MG63 (cell line): ENCODE data around the gene HSH2D. TPM values are rescaled to one million over a fixed set of nuclear protein-coding genes. Genes with fewer than 3 reads are reported as not detected.
A peak's percentile ranks its signal among the peaks of the same experiment; 100 is the strongest.
"Not testable (repeated sequence)": the region's sequence is repeated elsewhere in the genome, so short reads cannot be mapped to it uniquely, and the experiment has no call there.

ENCODE experiments used
- DNase-seq: peaks from one replicate; pipeline ENCODE4 v3.0.0-alpha.2; 2020
- H3K27me3 ChIP-seq: fragments of 250-450 bp; sonication (Bioruptor Pico); 2 replicates; pipeline ENCODE4 v1.5.1; 2020; ENCODE audit warnings: mild to moderate bottlenecking, moderate library complexity
- H3K36me3 ChIP-seq: fragments of 250-450 bp; sonication (Bioruptor Pico); 2 replicates; pipeline ENCODE4 v1.5.1; 2020; ENCODE audit warnings: mild to moderate bottlenecking, moderate library complexity
- H3K4me3 ChIP-seq: fragments of 250-450 bp; sonication (Bioruptor Pico); 2 replicates; pipeline ENCODE4 v1.5.1; 2020; ENCODE audit warnings: mild to moderate bottlenecking, moderate library complexity
- H3K9me3 ChIP-seq: fragments of 250-450 bp; sonication (Bioruptor Pico); 2 replicates; pipeline ENCODE4 v1.5.1; 2020; ENCODE audit warnings: mild to moderate bottlenecking, moderate library complexity
- total RNA-seq: library from RNA; depleted of rRNA; stranded (reverse); fragments of >200 nt; shearing (Covaris generic); gene quantifications from 2 replicates; pipeline ENCODE4 v1.2.3, GENCODE V29; 2014; ENCODE audit warnings: low replicate concordance

Gene HSH2D
- total RNA-seq, 1 experiment from 2014 or later = not detected

- Histone ChIP-seq H3K27me3 (no peaks in the 10 kb centered on the region), H3K36me3 (peaks cover 68% of the 10 kb centered on the region), H3K4me3 (no peak overlapping the region), H3K9me3 (no peaks in the 10 kb centered on the region)
- no peak for DNase-seq
These were observed 28.0 kb upstream of the HSH2D start for GRCh38 chr19:16115301-16116039.

GRCh38 chr19:16116067-16116466, 27.4 kb upstream of the HSH2D start:
- no peak for DNase-seq
- H3K36me3 ChIP-seq = peaks cover 74% of the 10 kb centered on the region

GRCh38 chr19:16117594-16118033, 25.9 kb upstream of the HSH2D start:
- Histone ChIP-seq H3K4me3 (no peak overlapping the region), H3K36me3 (peaks cover 86% of the 10 kb centered on the region), H3K27me3 (no peaks in the 10 kb centered on the region), H3K9me3 (no peaks in the 10 kb centered on the region)
- no peak for DNase-seq

More at GRCh38 chr19:16116067-16116466, 27.4 kb upstream of the HSH2D start:
- Histone ChIP-seq H3K4me3 (no peak overlapping the region), H3K27me3 (no peaks in the 10 kb centered on the region), H3K9me3 (no peaks in the 10 kb centered on the region)

GRCh38 chr19:16118489-16119033, 24.9 kb upstream of the HSH2D start:
- Histone ChIP-seq H3K27me3 (no peaks in the 10 kb centered on the region), H3K4me3 (no peak overlapping the region), H3K36me3 (peaks cover 86% of the 10 kb centered on the region), H3K9me3 (no peaks in the 10 kb centered on the region)
- DNase-seq = no peak

- peaks cover 88% of the 10 kb centered on the region for H3K36me3 ChIP-seq
- not testable (repeated sequence) for DNase-seq, H3K4me3 ChIP-seq, H3K9me3 ChIP-seq, H3K27me3 ChIP-seq
These were observed 24.2 kb upstream of the HSH2D start for GRCh38 chr19:16119075-16119857.

GRCh38 chr19:16121141-16121540, 22.3 kb upstream of the HSH2D start:
- no peak overlapping the region for H3K4me3 ChIP-seq
- no peaks in the 10 kb centered on the region for H3K9me3 ChIP-seq
- peaks cover 92% of the 10 kb centered on the region for H3K36me3 ChIP-seq
- DNase-seq = no peak
- no peaks in the 10 kb centered on the region for H3K27me3 ChIP-seq

- no peak overlapping the region for H3K4me3 ChIP-seq
- DNase-seq = no peak
- no peaks in the 10 kb centered on the region for H3K27me3 ChIP-seq
- no peaks in the 10 kb centered on the region for H3K9me3 ChIP-seq
- H3K36me3 ChIP-seq = peaks cover 97% of the 10 kb centered on the region
These were observed 21.5 kb upstream of the HSH2D start for GRCh38 chr19:16121967-16122366.

- H3K4me3 ChIP-seq = no peak overlapping the region
- no peaks in the 10 kb centered on the region for H3K9me3 ChIP-seq
- H3K36me3 ChIP-seq = peaks cover 100% of the 10 kb centered on the region
- no peak for DNase-seq
- H3K27me3 ChIP-seq = no peaks in the 10 kb centered on the region; the same call in 1 of the 2 replicates
These were observed 18.5 kb upstream of the HSH2D start for GRCh38 chr19:16124953-16125352.

GRCh38 chr19:16125737-16126495, 17.6 kb upstream of the HSH2D start:
- peak; percentile 47 for DNase-seq
- no peak overlapping the region for H3K4me3 ChIP-seq
- no peaks in the 10 kb centered on the region for H3K9me3 ChIP-seq
- no peaks in the 10 kb centered on the region; the same call in 1 of the 2 replicates for H3K27me3 ChIP-seq
- peaks cover 100% of the 10 kb centered on the region for H3K36me3 ChIP-seq

- Histone ChIP-seq H3K9me3 (no peaks in the 10 kb centered on the region), H3K27me3 (no peaks in the 10 kb centered on the region; the same call in 1 of the 2 replicates), H3K36me3 (peaks cover 100% of the 10 kb centered on the region), H3K4me3 (no peak overlapping the region)
- no peak for DNase-seq
These were observed 16.4 kb upstream of the HSH2D start for GRCh38 chr19:16127080-16127479.

GRCh38 chr19:16127776-16128371, 15.6 kb upstream of the HSH2D start:
- no peaks in the 10 kb centered on the region; the same call in 1 of the 2 replicates for H3K27me3 ChIP-seq
- DNase-seq = no peak
- H3K9me3 ChIP-seq = no peaks in the 10 kb centered on the region
- peaks cover 100% of the 10 kb centered on the region for H3K36me3 ChIP-seq
- no peak overlapping the region for H3K4me3 ChIP-seq

- Histone ChIP-seq H3K27me3 (no peaks in the 10 kb centered on the region; the same call in 1 of the 2 replicates), H3K4me3 (no peak overlapping the region), H3K36me3 (peaks cover 80% of the 10 kb centered on the region), H3K9me3 (no peaks in the 10 kb centered on the region)
- DNase-seq = no peak
These were observed 11.8 kb upstream of the HSH2D start for GRCh38 chr19:16131648-16132047.

- Histone ChIP-seq H3K9me3 (no peaks in the 10 kb centered on the region), H3K27me3 (no peaks in the 10 kb centered on the region), H3K36me3 (peaks cover 58% of the 10 kb centered on the region), H3K4me3 (no peak overlapping the region)
- no peak for DNase-seq
These were observed 9.7 kb upstream of the HSH2D start for GRCh38 chr19:16133818-16134217.

- Histone ChIP-seq H3K27me3 (no peaks in the 10 kb centered on the region), H3K9me3 (no peaks in the 10 kb centered on the region), H3K36me3 (peaks cover 51% of the 10 kb centered on the region), H3K4me3 (no peak overlapping the region)
- no peak for DNase-seq
These were observed 9.0 kb upstream of the HSH2D start for GRCh38 chr19:16134510-16134909.

- DNase-seq = no peak
- no peak overlapping the region for H3K4me3 ChIP-seq
- no peaks in the 10 kb centered on the region for H3K9me3 ChIP-seq
- H3K27me3 ChIP-seq = no peaks in the 10 kb centered on the region
- H3K36me3 ChIP-seq = peaks cover 40% of the 10 kb centered on the region
These were observed 7.9 kb upstream of the HSH2D start for GRCh38 chr19:16135430-16136127.
